C4-2B (cell line): ENCODE results near the gene C7.

ENCODE experiments used
- CTCF ChIP-seq: fragments of 450-650 bp; conservative IDR thresholded peaks from 2 replicates; pipeline ENCODE4 v1.5.1; 2017; ENCODE audit warnings: mild to moderate bottlenecking
- ZFX ChIP-seq: fragments of 450-650 bp; IDR thresholded peaks from 2 replicates; pipeline ENCODE4 v1.6.1; 2017

DNA sequence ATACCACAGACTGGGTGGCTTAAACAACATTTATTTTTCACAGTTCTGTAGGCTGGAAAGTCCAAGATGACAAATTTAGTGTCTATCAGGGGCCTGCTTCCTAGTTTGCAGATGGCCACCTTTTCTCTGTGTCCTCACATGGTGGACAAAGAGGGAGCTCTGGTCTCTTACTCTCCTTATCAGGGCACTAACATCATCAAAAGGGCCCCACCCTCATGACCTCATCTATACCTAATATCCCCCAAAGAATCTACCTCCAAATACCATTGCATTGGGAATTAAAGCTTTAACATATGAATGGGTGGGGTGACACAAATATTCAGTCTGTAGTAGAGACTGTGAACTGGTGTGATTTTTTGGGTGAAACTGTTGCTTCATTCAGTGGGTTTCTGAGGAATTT, 78.1 kb downstream of the C7 start:
- TF ChIP-seq CTCF: no peak
- no peak for TF ChIP-seq ZFX
